GM03348 (cell line): ENCODE data around the gene MRPL9.

Experiments used
- DNase-seq: peaks from one replicate; pipeline ENCODE4 v3.0.0; 2012; ENCODE audit warnings: low spot score

MRPL9 gene

DNA sequence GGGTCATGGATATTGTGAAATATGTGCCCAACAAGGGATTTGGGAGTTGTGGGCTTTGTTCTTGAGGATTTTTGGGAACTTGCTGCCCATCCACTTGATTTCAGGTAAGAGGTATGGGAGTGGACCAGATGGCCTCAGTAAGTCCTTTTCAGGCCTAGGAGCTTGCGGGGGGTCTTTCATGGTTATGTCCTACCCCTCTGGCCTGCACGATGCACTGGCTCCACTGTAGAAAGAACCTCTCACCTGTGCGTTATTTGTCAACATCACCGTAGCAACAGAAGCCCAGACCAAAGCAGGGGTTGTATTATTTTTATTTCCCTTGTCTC, 33.4 kb downstream of the MRPL9 start:
- no peak for DNase-seq

GRCh38 chr1:151729157-151729965, 33.9 kb downstream of the MRPL9 start:
- no peak for DNase-seq

GRCh38 chr1:151728151-151729054, 34.9 kb downstream of the MRPL9 start:
- DNase-seq: peak; percentile 57

- no peak for DNase-seq
Observed at GRCh38 chr1:151723726-151724370, 39.4 kb downstream of the MRPL9 start.

- DNase-seq: no peak
Observed at GRCh38 chr1:151721788-151722510, 41.3 kb downstream of the MRPL9 start.

- DNase-seq: peak; percentile 89
Observed at GRCh38 chr1:151720974-151721787, 42.1 kb downstream of the MRPL9 start, which contains the start of gene RIIAD1. RIIAD1 (plus strand) TSS chr1:151721522; CDS start chr1:151721537, 15 bp downstream.

GRCh38 chr1:151720554-151720953, 42.7 kb downstream of the MRPL9 start:
- no peak for DNase-seq

DNA sequence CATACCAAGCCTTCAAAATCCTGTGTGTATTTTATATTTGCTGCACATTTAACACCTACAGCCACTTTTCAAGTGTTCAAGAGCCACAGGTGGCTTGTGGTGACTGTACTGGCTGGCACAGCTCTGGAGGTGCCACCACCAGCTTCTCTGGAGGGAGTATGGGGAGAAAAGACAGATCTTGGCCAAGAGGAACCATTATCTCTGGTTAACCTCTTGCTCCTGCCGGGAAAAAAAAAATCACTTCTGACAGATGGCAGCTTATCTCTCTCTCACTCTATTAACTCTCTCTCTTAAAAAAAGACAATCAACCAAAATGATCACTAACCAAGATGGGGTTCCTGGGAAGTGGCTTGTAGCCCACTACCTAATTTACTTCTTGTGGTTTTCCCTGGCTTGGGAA, 43.2 kb downstream of the MRPL9 start:
- DNase-seq: no peak

DNA sequence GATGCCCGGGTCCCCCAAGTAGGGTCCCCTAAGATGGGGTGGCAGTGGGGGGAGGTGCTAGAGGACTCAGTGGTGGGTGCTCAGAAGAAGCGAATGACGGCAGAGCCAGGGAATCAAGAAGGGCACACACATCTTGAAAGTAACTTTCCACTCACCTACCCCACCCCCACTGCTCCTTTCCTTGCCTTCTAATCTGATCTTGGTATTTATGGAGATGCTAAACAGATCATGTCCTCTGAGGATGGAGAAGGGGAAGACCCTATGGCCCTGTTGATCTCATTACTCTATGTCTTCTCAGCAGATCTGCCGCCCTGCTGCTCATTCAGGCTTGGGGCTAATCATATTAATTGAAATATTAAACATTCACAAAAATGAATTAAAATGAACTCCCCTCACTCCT, 44.6 kb downstream of the MRPL9 start:
- no peak for DNase-seq

DNA sequence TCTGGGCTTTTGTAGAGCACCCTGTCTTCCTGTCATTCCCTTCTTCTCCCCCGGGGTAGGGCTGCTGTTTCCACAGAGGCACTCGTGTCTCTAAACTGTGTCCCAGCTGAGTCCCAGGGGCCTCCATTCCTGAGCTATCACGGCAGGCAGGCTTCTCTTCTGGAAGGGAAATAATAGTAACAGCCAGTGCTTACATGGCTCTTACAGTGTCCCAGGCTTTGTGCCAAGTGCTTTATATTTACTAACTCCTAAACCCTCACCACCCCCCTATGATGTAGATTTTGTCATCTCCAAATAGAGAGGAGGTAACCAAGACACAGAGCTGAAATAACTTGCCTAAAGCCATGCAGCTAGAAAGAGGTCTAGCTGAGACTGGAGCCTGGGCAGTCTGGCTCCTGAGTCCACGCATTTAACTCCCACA, 45.3 kb downstream of the MRPL9 start:
- DNase-seq: no peak

DNA sequence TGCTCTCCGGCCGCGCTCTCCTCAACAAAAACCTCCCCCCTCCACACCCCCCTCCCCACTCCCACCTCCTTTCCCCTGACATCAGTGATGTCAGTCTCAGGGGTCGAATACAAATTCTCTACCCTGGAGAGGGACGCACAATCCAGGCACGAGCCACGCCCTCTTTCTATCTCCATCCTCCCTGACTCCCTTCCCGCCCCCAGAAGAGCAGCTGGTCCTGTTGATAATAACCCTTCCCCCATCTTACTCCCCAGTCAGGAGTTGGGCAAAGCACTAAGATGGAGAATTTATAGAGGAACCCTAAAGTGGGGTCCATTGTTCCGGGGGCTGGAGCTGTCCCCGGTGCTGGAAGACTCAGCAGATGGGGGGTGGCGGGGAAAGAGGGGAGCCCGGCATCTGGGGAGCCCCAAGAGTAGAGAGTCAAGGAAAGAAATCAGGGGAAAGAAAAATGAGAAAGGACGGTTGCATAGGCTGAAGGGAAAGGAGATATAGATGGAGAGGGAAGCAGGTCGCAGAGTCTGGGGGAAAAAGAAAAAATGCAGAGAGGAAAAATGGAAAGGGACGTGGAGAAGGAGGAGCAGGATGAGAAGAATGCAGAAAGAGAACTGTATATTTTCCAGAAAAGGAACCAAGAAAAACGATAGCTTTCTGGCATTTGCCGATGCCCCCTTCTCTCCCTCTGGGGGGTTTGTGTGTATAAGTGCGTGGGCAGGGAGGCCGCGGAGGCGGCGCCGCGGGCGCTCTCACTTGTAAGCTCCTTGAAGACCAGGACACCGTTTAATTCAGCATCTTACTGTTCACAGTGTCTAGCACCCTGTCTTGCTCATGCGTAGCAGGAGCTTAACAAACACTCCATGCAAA, 46.3 kb downstream of the MRPL9 start, which contains the start of gene CELF3:
Gene CELF3, minus strand, starts transcription at position 33 of the 861 bp plus-strand sequence. CDS start 783 bp downstream, outside the sequence.
- no peak for DNase-seq

DNA sequence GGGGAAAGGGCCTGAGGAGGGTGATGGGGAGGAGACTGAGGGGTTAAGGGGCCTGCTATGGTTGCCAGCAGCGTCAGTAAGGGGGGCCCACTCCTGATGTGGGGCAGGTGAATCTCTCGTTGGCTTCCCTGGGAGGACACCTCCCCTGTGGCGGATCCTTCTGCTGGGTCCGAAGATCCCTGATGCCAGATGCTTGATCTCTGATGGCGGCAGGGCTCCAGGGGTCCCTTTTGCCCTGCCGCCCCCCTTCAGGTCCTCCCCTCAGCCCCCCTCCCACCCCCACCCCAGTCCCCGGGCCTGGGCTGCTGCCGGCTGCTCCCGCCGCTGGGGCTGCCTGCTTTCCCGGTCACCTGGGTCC, 46.9 kb downstream of the MRPL9 start:
- no peak for DNase-seq

DNA sequence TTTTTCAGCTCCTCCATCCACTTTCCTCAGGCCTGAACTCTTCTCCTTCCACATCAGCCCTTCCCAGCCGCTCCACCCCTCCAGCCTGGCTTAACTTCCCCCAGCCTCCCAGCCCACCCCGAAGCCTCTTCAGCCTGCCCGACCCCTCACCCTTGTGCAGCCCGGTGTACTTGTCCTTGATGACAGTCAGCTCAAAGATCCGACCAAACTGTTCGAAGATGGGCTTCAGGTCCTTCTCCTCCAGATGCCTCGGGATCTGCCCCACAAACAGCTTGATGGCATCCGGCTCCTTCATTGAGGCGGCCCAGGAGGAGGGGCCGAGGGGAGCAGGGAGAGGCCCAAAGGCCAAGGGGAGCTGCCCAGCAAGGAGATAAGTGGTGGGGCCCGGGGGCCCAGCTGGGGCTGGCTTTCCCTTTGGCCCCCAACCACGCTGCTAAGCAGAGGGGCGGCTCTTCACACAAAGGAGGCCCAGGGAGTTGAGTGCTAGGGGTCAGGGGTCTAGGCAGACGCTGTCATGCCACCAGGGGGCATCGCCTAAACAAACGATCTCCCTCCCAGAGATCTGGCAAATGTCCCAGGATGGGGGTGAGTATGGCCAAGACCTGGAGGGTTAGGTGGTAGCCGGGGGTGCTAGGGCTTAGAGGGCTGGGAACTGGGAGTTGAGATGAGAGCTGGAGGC, 47.4 kb downstream of the MRPL9 start:
- no peak for DNase-seq

DNA sequence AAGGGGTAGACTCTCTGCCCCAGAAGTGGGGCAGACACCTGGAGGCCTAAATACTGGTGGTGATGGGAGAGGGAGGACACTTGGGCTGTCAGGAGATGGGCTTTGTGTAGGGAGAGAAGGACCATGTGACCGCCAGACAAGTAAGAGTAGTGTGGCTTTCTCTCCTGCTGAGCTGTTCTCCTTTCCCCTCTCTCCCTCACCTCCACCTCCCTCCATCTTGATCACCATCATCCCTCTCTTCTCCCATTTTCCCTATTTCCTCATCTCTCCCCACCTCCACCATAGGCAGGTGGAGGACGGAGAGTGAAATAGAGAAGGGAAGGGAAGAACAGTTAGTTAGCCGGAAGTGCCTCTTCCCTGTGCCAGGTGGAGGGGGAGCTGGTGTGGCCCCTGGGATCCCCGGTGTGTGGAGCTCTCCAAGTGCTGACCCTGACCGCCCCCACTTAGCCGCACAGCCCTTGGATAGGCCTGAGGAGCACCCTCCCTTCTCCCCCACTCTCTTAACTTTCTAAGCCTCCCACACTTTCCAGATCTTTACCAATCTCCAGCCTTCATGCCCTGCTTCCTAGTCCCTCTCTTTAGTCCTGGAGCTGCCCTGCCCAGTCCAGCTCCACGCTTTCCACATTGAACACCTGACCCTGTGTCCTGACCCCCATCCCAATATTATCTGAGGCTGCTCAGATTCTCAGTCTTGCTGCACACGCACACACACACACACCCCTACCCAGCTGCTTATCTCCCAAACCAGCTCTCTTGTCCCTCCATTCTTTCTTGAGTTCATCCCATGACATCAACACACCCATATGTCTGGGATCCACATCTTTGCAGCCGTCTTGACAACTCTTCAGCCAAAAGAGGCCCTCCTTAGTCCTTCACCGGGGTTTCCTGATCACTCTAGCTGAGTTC, 48.2 kb downstream of the MRPL9 start:
- no peak for DNase-seq

- DNase-seq: no peak
Observed at GRCh38 chr1:151713874-151714273, 49.4 kb downstream of the MRPL9 start.

DNA sequence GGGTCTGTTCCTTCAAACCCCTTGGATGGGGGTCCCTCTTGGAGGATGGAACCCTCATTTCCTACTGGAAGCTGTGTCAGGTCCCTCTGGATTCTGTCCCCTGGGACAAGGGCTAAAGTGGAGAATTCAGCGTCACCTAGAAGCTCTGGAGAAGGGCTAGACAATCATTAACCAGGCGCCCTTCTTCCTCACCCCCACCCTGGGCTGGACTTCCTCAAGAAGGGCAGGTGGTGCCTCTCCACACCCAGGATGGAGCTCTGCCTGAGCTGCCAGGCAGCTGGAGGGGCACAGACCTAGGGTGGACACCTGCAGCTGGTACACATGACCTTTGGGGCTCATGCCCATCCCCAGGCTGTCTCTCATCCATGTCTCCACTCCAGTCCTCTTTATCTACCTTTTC, 50.3 kb downstream of the MRPL9 start:
- DNase-seq: no peak

GRCh38 chr1:151711951-151712350, 51.3 kb downstream of the MRPL9 start:
- DNase-seq: no peak

DNA sequence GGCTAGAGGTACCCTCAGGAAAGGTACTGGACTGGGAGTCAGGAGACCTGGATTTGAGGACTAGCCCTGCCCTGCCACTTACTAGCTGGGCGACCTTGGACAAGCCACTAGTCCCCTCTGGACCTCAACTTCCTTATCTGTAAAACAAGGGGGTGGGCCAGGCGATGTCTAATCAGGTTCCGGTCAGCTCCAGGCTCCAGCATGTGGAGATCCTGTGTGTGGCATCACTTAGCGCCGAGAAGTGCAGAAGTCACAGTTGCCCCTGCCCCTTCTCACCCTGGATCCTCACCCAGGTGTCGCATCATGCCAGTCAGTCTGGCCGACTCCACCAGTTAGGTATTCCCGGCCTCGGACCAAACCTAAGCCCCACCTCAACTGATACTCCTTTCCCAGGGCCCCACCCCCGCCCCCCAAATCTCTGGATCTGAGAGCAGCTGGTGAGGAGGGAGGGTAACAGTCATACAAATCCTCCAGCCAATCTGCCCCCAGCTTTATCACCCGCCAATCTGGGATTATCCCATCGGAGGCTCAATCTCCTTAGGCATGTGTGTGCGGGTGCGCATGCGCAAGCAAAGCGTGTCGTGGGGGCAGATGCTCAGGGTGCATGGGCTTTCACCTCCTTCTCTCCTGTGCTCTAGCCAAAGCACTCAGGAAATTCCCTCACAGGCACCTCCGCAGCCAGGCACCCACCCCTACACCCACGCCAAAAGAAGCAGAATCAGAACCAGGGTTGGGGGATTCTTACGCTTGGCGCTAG, 52.1 kb downstream of the MRPL9 start:
- DNase-seq: no peak
